Measurements from ENCODE around the gene DTHD1.

The DTHD1 gene

DNA sequence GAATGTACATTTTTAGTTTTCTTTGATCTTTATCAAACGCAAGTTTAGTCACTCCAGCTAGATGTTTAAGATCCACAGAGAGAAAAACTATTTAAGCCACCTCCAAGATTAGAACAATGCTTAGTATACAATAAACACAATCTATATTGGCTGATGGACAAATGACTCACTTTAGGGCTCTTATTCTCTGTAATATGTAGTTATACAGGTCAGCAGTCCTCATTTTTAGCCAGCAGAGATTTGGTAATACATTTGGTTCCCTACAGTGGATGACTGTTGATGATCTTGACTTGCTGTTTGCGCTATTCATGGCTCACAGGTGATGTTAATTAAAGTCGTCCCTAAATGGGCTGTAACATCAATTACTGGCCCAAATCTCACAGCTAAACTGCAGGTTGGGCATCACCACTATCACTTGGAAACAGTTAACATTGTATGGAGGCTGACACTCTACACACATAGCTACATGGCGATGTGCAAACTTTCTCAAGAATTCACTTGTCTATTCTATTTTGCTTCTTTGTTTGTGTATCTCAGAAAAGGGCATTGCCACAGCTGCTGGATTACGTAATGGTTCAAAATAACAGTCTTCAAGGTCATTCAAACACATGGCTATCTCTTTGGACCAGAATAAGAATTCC lies 11.8 kb upstream of the DTHD1 start:
- DNase-seq (ENCODE audit: low read depth): no peak

DNA sequence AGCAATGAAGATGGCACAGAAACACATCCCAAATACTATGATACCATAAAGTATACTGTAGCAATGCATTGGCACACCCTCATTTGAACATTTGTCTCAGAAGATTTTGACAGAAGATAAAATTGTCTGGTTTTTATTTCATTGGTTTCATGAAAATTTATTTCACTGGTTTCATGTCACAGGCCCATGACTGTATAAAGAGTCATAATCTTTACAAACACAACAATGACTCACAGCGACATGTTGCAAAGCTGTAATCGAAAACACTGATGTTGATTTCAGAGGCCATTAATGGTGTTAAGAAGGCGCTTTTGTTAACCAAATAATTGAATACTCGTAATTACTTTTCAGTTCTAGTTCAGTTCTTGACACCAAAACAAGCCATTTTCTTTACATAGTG lies 8.1 kb upstream of the DTHD1 start:
- no peak for DNase-seq (ENCODE audit: low read depth)

DNA sequence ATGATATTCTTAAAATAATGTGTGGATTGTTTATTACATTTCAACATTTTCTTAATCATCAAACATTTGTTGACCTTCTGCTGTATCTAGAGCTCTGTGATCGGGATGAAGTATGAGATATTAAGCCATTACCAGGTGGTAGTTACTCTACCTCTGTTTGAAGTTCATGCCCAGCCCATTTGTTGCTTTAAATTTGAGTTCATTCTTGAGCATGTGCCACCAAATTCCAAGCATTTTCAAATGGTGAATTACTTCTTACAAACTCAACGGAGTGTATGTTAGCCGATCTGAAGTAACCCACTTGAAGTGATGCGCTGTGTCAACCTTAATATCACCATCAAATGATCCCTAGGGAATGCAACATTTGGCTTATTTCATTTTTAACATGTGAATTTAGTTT lies 7.3 kb upstream of the DTHD1 start:
- no peak for DNase-seq (ENCODE audit: low read depth)

DNA sequence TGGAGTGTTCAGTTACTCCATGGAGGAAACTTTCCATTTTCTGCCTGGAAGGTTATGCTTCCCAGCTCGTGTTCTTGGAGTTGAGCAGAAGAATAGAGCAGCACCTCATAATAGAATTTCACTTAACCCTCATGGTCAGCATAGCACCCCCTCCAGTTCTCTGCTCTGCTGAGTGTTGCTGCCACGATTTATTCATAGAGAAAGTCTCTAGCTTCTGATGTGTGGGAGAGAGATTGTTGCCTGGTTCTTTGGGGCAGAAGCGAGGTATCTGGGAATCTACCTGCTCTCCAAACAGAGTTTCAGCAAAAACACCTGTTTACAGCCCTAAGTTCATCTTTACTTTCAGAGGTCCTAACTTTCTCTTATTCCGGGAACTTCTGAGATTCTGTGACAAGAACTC lies 3.9 kb upstream of the DTHD1 start:
- no peak for DNase-seq (ENCODE audit: low read depth)

DNA sequence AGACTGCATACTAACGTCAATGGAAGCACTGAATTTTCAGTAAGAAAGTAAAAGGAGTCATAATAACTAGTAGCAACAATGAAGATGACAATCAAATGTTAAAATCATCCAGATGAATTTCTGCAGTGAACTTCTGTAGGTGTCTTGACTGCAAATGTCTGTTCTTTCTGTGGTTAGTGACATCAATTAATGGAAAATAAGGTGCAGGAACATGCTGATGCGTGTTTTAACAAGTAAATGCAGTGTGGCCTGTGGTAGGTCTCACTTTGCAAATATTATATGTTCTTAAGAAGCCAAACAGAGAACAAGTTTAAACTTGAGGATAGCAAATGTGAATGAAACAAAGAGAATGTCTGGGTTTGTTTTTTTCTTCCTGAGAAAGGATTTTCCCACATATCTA lies 2.6 kb upstream of the DTHD1 start:
- no peak for DNase-seq (ENCODE audit: low read depth)

DNA sequence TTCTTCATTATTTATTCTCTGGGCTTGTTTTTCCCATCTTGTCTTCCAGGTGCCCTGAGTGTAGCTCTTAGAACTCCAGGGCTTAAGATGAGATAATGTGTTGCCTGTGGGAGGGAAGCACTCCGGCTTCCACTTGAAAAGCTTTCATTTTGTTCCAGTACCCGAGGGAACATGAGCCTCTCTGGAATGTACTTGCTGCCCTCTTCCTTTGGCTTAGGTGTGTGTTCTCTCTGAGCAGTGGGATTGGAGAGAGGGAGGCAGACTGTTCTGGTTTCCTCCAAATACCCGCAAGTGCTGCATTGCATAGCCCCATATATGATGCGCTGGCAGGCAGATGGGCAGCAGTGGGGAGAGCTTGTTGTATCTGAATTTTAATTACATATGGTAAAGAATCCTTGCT lies 861 bp upstream of the DTHD1 start:
- DNase-seq (ENCODE audit: low read depth): no peak

DNA sequence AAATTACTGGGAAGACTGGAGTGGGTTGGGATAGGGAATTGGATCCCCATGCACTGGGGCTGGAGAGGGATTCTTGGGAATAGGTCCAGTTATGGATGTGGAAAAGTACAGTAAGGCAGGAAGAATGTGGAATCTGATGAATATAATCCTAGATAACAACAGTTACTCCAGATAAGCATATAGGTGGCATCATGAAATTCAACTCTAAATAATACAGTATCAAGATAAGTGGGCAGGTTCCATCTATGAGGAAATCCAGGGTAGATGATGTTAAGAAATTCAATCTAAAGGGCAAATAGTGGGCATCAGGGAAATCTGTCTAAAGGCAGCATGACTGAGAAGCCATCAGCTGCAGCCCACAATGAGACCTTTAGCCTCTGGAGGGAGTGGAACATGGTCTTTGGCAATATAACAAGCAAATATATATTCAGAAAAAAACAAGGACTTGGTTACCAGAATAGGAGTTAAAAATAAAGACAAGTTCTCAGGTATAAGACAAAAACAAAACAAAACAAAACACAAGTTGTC lies 1.2 kb downstream of the DTHD1 start:
- DNase-seq (ENCODE audit: low read depth): no peak

DNA sequence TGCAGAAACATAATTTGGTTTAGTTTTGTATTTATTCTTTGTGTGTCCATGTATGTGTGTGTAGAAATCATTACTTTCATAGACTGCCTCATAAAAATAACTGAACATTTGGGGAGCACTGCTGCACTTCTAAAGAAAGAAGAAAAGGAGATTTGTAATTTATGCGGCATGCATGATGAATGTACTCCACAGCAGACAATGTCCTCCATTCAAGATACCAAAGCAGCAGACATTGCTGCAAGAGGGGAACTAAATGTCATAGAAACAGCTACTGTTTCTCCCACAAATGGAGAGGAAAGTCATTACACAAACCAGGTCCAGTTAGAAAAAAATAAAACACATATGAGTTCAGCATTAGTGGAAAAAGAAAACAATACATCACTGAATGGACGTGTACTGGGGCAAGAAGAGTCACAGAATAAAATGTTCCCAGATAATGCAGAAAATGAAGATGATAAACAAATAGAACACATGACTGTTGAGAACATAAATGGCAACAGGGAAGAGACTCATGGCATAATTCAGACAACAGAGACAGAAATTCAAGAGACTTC lies 2.6 kb downstream of the DTHD1 start:
- no peak for DNase-seq (ENCODE audit: low read depth)

DNA sequence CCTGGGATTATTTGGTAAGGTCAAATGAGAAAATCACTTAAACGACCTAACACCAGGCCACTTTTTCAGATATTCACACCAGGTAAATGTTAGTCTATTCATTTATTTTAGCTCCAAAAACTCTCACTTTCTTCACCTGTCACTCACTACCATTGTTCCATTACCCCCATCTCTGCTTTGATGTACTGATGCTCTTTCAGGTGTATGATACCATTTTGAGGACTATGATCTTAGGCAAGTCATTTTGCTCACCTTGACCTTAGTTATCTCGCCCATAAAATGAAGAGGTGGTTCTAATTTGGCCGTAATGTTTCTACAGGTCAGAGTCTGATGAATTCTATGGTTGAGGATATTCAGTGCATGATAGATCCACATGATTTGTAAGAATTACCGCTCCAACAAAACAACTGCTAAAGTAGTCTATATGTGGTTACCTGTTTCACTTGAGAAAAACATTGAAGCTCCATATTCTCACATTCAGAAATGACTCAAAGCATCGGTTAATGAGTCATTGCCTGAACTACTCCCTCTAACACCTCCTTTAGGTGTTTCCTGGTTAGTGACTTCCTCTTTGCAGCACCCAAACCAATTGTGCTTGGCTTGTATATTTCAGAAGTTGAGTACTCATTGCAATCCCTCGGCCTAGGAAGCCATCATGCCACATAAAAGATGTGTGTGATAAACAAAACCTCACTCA lies 4.5 kb downstream of the DTHD1 start:
- no peak for DNase-seq (ENCODE audit: low read depth)

DNA sequence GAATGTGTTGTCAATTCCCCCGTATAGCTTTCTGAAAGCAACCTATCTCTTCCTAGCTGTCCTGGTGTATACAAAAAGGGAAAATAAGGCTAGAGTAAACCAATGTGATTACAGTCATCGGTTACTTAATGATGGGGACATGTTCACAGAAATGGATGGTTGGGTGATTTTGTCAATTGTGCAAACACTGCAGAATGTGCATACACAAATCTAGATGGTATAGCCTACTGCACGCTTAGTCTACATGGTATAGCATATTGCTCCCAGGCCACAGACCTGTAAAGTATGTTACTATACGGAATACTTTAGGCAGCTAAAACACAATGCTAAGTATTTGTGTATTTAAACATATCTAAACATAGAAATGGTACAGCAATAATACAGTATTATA lies 5.1 kb downstream of the DTHD1 start:
- DNase-seq (ENCODE audit: low read depth): no peak

DNA sequence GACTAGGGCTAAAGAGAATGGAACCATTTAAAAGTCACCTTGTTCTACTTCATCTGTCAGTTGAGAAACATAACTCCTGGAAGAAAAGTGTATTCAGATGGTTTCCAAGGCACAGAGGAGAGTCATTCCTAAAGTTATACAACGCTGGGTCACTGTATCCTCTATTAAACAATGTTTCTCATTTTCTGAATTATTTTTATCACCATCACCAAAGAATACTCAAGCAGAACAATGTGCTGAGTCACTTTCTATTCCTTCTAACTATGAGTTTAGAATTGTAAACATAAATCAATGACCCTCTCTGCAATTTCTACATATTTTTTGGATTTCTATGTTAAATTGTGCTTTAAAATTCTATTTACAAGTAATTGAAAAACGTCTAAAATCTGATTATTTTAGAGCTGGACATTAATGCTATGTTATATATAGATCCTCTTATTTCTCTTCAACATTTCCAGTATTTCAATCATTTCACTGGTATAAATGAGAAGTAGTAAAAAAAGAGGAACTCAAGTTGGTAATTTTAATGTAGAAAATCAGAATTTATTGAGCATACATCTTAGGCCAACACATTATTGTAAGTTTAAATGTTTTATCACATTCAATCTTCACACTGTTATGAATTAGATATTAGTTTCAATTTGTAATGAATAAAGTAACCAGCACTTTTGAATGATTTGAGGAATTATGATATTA lies 7.5 kb downstream of the DTHD1 start:
- no peak for DNase-seq (ENCODE audit: low read depth)

DNA sequence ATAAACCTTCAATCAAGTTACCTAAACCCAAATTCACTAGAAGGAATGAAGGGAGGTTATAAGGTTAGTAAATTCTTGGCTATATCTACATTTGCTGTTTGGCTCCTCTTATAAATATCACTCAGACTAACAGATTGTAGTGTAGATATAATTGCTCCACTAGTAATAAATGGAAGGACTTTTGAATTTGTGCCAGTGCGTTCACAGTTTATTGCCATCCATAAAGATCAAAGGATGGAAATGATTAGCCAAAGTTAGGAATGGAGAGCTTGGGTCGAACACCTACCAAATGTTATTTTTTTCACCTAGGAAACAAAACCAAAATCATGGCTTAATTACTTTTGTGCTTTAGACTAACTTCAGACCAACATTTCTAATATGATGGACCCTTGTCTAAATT lies 9.2 kb downstream of the DTHD1 start:
- no peak for DNase-seq (ENCODE audit: low read depth)

DNA sequence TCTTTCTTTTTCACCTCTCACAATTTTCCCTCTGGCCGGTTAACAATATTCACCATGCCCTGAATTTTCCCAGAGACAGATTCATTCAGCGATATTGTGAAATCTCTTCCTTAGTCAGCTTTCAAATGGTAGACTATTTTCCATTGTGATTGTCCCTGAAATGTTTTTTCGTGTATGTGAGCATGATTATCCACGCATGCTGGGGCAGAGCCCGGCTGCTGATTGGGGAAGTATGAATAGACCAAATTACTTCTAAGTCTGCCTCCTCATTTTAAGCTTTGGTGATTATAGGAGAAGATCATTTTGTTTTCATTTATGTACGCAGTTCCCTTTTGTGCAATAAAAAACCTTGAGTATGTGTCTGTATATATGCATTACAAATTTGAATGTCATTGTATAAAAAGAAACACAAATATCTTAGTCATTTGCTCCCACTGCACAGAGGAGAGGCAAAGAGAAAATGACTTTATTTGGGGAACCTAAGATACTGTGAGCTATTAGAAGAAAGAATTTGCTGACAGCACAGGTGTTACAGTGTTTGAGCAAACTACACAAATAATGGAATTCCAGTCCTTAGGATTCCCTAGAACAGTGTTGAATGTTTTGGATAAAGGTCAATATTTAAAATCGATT lies 11.3 kb downstream of the DTHD1 start:
- DNase-seq (ENCODE audit: low read depth): no peak

DNA sequence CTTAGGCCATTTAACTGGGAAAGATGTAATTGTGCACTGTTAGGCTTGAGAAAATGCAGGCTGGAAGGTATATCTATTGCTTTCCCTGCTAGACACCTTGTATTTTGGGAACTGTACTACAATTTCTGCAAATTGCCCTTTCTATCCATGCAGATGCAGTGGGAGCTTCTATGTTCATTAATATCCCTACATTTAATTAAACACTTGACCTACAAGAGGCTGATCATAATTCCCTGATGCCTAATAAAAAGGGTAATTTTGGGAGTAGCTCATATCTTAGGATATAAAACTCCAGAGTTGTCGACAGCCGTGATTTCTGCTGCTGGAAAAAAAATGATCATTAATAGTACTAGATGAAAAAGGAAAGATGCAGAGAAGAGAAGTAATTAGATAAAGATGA lies 19.7 kb downstream of the DTHD1 start:
- no peak for DNase-seq (ENCODE audit: low read depth)

DNA sequence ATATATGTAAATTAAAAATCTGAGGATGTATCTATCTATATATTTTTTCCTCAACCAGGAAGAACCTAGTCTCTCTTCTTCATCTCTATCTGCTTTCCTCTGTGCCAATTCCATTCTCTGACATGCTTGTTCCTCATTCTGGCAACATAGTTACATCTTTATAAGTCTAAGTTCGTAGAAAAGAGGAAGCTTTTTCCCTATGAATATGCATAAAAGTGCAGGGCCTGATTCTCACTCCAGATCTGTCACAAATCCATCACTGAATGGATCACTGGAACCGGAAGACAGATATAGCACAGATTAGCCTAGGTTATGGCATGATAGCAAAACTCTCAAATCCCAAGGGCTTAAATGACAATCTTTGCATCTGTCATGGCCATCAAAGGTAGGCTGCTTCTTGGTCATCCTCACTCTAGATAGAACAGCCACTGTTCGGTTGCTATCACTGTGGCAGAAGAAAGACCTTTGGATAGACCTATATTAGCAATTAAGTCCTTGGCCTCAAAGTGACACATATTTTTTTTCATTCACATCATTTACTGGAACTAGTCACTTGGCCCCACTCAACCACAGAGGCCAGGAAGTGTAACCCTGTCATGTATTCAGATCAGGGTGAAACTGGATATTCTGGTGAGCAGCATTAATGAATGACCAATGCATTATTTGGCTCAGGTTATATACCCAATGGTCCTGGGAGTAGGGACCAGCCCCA lies 22.2 kb downstream of the DTHD1 start:
- DNase-seq (ENCODE audit: low read depth): no peak

DNA sequence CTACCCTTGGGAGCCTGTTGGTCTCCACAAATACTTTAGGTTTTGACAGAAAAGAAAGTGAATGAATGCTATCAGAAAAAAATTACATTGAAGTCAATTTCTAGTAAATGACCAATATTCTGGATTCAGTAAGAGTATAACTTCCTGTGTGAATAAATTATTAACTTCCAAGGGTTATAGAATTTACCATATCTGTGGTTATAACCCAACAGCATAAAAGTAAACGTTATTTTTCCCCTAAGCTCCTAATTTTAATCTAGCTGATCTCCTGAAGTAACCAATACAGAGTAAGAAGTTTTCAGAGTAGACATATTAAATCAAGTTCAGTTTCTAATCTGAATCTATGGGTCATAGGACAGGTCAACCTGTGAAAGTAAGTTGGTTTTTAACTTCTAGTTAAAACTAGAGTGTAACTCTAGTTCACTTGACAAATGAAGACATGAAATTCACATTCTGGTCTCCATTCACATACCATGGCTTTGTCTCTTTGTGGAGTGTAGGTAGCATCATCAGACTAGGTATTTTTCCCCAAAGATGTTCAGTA lies 22.8 kb downstream of the DTHD1 start:
- DNase-seq (ENCODE audit: low read depth): no peak

DNA sequence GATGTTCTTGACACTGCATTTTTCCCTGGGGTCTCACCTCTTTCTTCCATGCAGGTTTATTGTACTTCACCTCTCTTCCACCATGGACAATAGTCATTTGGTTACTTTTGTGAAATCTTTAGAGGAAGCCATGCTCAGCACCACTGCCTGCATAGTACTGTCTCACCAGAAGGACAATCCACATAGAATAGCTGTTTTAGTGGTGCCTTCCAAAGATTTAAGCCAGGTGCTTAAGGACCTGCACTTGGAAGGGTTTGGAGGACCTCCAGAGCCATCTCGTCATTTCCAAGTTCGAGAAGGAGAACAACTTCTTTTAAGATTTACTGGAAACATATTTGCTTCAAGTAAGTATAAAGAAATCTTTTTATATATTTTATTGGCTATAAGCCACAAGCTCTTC lies 26.7 kb downstream of the DTHD1 start:
- no peak for DNase-seq (ENCODE audit: low read depth)

DNA sequence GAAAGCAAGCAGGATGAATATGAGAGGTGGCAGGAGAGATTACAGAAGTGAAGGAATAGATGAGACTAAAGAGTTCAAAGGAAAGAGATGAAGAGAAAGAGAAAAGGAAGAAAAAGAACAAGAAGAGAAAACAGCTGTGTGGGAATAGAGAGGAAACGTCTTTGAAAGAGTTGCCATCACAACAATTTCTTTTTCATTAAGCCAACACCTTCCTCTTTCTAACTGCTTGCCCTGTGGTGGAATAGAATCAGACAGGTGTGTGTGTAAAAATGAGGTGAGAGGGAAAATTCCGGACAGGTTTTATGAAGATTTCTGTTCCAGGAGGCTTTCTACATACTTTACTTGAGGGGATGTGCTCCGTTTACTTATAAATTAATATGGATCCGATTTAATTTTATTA lies 28.8 kb downstream of the DTHD1 start:
- DNase-seq (ENCODE audit: low read depth): no peak

DNA sequence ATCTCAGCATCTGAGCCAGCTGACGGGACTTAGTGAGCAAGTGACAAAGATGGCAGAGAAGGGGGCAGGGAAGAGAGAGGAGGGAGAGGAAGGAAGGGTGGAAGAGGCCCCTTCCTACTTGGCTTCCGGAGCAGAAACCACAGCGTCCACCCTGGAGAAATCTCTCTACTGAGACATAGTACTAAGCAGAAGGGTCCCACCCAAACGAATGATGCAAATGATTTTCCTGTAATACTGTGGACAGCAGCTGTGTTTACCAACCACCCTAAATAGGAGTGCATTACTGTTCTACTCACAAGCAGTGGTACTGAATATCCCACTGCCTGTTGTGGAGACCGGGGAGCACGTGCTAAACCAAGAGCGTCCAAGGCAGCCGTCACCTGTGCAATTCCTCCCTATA lies 29.4 kb downstream of the DTHD1 start:
- DNase-seq (ENCODE audit: low read depth): no peak

DNA sequence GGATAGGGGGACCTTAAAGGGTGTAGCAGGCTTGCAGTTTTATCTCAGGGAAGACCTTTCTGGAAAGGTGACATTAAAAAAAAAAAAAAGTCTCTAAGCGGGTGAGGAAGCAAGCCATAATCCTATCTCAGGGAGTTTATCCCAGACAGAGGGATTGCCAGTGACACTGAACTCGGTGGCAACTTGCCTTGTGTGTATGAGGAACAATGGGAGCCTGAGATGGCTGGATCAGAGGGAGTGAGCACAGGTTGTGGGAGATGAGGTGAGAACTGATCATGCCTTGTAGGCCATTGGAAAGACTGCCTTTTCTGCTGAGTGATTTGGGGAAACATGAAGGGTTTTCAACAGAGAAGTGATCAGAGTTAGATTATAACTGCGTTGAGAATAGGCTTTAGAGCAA lies 31.1 kb downstream of the DTHD1 start:
- no peak for DNase-seq (ENCODE audit: low read depth)

DNA sequence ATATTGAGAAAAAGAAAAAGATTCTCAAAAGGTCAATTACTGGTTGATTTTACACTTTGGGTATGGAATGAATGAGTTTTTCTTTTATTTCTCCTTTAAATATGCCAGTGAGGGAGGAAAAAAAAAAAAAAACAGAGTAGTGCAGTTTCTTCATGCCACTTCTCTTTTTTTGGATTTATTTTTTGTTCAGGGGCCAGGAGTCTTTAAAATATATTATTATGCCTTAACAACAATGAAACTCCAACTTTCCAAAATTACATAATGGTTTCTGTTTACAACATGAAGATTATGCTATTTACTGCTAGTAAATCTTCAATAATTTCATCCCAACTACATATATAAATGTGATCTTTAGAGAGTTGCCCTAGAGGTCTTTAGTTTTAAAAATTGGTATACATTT lies 31.9 kb downstream of the DTHD1 start:
- no peak for DNase-seq (ENCODE audit: low read depth)

DNA sequence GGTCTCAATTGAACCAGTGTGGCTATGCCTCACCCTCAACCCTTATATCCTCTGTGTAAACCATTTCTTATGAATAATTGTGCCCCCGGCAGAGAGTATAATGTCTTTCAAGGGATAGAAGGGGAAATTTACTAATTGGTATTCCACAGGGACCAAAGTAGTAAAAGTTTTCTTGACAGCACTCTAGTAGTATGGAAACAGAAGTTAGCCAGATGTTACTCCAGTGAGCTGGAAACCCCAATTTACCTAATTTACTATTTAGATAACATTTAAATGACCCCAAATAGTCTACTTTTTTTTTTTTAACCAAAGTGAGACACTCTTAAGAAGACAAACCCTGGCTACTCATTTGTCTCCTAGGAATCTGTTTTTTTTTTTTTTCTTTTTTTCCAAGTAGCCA lies 32.3 kb downstream of the DTHD1 start:
- no peak for DNase-seq (ENCODE audit: low read depth)

All from HS-27A (cell line).